Smooth muscle cell (in vitro differentiated cells): ENCODE data around the gene ASPHD2. TPM values are rescaled to one million over a fixed set of nuclear protein-coding genes. Genes with fewer than 3 reads are reported as not detected.
A peak's percentile ranks its signal among the peaks of the same experiment; 100 is the strongest.

Experiments
- DNase-seq: peaks from one replicate; lab custom pipeline; 2025; ENCODE audit not compliant: unreplicated experiment; lab: John Stamatoyannopoulos, UW
- H2AFZ ChIP-seq: fragments of 200-600 bp; sonication (generic); 2 replicates; pipeline ENCODE4 v1.6.0; 2016; ENCODE audit warnings: antibody characterized with exemption, low read depth, mild to moderate bottlenecking
- H3F3A ChIP-seq: fragments of 200-600 bp; sonication (generic); 2 replicates; pipeline ENCODE4 v1.6.0; 2017; ENCODE audit warnings: antibody characterized with exemption, low read depth
- H3K27ac ChIP-seq: fragments of 200-600 bp; sonication (generic); 2 replicates; pipeline ENCODE4 v1.5.1; 2016; ENCODE audit warnings: low read depth, mild to moderate bottlenecking
- H3K27me3 ChIP-seq: fragments of 200-600 bp; sonication (generic); 2 replicates; pipeline ENCODE4 v1.6.1; 2016; ENCODE audit warnings: low read depth, mild to moderate bottlenecking
- H3K36me3 ChIP-seq: fragments of 200-600 bp; sonication (generic); 2 replicates; pipeline ENCODE4 v1.5.1; 2016; ENCODE audit warnings: low read depth
- H3K4me1 ChIP-seq: fragments of 200-600 bp; sonication (generic); 2 replicates; pipeline ENCODE4 v1.5.1; 2016; ENCODE audit warnings: low read depth
- H3K4me2 ChIP-seq: fragments of 200-600 bp; sonication (generic); 2 replicates; pipeline ENCODE4 v1.6.0; 2016; ENCODE audit warnings: mild to moderate bottlenecking
- H3K4me3 ChIP-seq: fragments of 200-600 bp; sonication (generic); 2 replicates; pipeline ENCODE4 v1.5.1; 2016; ENCODE audit warnings: mild to moderate bottlenecking
- H3K79me2 ChIP-seq: fragments of 200-600 bp; sonication (generic); 2 replicates; pipeline ENCODE4 v1.6.0; 2016; ENCODE audit warnings: low read depth, mild to moderate bottlenecking
- H3K9ac ChIP-seq: fragments of 200-600 bp; sonication (generic); 2 replicates; pipeline ENCODE4 v1.6.0; 2016; ENCODE audit warnings: low read depth
- H3K9me3 ChIP-seq: fragments of 200-600 bp; sonication (generic); replicated peaks from 2 replicates; pipeline ENCODE4 v1.5.1; 2016; ENCODE audit warnings: low read depth
- H4K20me1 ChIP-seq: fragments of 200-600 bp; sonication (generic); 2 replicates; pipeline ENCODE4 v1.6.0; 2016; ENCODE audit warnings: low read depth
- WGBS: methylation state at CpG from one replicate; pipeline ENCODE4 v1.1.7; 2016; ENCODE audit warnings: low lambda C conversion rate; 5-methylcytosine and 5-hydroxymethylcytosine counted together
- polyA plus RNA-seq: library from polyadenylated mRNA; unstranded; fragments of >200 nt; fragmentation: Nextera tagmentation; extraction: Ambion mirVana; gene quantifications from 2 replicates; pipeline ENCODE4 v1.2.1, GENCODE V29; 2016
- total RNA-seq: library from RNA; depleted of rRNA; stranded (reverse); fragments of >200 nt; gene quantifications from 2 replicates; pipeline ENCODE4 v1.2.3, GENCODE V29; 2014
- TF ChIP-seq, protein P1 (sequence below): fragments of 200-600 bp; sonication (generic); IDR thresholded peaks from 2 replicates; pipeline ENCODE4 v1.5.1; 2017; ENCODE audit warnings: borderline replicate concordance, mild to moderate bottlenecking, antibody characterized with exemption; ENCODE audit not compliant: insufficient read depth, poor library complexity, severe bottlenecking

The ASPHD2 gene
- total and polyA plus RNA-seq, 2 experiments from 2014 or later, result 3.7 to 4.5 TPM

DNA sequence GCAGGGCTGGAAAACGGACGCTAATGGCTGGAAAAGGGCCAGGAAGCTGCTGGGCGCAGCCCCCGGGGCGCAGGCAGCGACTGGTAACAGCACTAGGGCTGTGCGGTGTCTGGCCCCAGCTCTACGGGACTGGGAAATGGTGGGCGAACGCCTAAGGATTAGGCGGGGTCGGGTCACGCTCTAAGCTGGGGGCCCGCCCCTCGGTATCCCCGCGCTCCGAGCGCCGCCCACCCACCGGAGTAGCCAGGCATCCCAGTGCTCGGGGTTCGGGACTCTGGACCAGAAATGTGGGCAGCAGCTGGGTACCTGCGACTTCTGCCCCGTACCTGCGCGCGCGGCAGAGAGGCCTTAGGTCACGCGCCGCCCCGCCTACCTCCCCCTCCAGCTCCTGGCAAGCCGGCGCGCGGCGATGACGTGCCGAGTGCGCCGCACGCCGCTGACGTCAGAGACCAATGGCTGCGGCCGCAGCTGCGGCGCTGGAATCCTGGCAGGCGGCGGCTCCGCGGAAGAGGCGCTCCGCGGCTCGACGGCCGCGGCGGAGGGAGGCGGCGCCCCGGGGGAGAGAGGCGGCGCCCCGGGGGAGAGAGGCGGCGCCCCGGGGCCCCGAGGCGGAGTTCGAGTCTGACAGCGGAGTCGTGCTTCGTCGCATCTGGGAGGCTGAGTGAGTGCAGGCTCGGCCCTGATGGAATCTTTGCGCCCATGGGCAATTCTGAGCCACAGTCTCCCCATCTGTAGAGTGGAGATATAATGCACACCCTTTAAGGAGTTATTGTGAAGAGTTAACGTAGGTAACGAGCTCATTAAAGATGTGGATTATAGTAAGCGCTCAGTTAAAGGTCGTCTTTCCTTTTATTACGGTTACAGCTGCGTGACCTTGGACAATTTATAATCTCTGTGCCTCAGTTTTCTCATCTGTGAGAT lies 54.6 kb downstream of the ASPHD2 start, which contains the start of the genes HPS4 and SRRD:
HPS4 (minus strand) TSS at position 345 of the 921 bp plus-strand sequence. CDS start 2,021 bp downstream, outside the sequence.
SRRD (plus strand) TSS at position 439 of the 921 bp plus-strand sequence; CDS start at position 453, 14 bp downstream.
- Histone ChIP-seq H3K9ac (peak within 1 kb of the TSS; percentile 99), H3K4me2 (peak within 1 kb of the TSS; percentile 96), H3K4me3 (peak within 1 kb of the TSS; percentile 84), H3K79me2 (peaks cover 23% of the 10 kb centered on the region), H3K4me1 (peaks cover 25% of the 10 kb centered on the region), H3K36me3 (peaks cover 6% of the 10 kb centered on the region), H4K20me1 (no peaks in the 10 kb centered on the region), H3K9me3 (no peaks in the 10 kb centered on the region), H2AFZ (peak within 1 kb of the TSS; percentile 85), H3K27ac (peak within 1 kb of the TSS; percentile 98), H3F3A (peaks cover 11% of the 10 kb centered on the region), H3K27me3 (no peaks in the 10 kb centered on the region)
- peak; percentile 75 for DNase-seq
- 1% methylated on average over 65 of the region's 85 CpGs for WGBS
- TF ChIP-seq, protein P1, sequence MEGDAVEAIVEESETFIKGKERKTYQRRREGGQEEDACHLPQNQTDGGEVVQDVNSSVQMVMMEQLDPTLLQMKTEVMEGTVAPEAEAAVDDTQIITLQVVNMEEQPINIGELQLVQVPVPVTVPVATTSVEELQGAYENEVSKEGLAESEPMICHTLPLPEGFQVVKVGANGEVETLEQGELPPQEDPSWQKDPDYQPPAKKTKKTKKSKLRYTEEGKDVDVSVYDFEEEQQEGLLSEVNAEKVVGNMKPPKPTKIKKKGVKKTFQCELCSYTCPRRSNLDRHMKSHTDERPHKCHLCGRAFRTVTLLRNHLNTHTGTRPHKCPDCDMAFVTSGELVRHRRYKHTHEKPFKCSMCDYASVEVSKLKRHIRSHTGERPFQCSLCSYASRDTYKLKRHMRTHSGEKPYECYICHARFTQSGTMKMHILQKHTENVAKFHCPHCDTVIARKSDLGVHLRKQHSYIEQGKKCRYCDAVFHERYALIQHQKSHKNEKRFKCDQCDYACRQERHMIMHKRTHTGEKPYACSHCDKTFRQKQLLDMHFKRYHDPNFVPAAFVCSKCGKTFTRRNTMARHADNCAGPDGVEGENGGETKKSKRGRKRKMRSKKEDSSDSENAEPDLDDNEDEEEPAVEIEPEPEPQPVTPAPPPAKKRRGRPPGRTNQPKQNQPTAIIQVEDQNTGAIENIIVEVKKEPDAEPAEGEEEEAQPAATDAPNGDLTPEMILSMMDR, result no peak

DNA sequence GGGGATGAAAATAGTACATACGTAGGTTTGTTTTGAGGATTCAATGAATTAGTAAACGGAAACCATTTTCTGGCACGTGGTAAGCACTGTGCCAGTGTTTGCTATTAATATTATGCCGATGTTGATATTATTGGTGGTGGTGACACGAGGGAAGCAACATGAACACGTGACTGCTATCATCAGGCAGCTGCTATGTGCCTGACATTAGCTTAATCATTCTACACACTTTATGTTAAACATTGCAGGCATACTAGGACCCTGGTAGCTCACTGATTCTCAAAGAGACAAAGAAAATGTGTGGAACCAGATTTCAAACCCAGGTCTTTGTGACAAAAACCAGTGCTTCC lies 55.3 kb downstream of the ASPHD2 start:
- peaks cover 6% of the 10 kb centered on the region for H3K36me3 ChIP-seq
- peak overlapping the region; percentile 99 for H3K9ac ChIP-seq
- H2AFZ ChIP-seq, result peak overlapping the region; percentile 85
- H4K20me1 ChIP-seq, result no peaks in the 10 kb centered on the region
- 20% methylated on average over 6 of the region's 6 CpGs for whole genome bisulfite sequencing
- peaks cover 25% of the 10 kb centered on the region for H3K4me1 ChIP-seq
- peaks cover 21% of the 10 kb centered on the region for H3K79me2 ChIP-seq
- no peaks in the 10 kb centered on the region for H3K9me3 ChIP-seq
- H3K27ac ChIP-seq, result peak overlapping the region; percentile 98
- TF ChIP-seq, protein P1, result no peak
- H3F3A ChIP-seq, result peaks cover 11% of the 10 kb centered on the region
- no peaks in the 10 kb centered on the region for H3K27me3 ChIP-seq
- no peak for DNase-seq
- peak overlapping the region; percentile 84 for H3K4me3 ChIP-seq
- H3K4me2 ChIP-seq, result peak overlapping the region; percentile 96

DNA sequence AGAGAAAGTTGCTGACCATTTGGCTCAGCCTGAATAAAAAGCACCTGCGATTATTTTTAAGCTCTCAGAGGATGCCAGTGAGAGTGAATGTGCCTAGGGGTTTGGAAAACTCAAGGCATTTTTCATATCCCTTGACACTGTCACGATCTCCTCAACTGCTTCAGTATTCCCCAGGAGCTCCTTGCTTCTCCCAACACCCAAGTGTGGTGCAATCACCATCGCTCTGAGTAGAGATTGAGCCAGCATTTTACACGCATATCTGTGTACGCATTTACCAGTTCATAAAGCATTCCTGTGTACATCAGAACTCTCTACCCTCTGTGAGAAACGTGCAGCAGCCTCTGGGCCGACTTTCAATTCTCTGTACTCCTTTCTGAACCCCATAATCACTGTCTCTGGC lies 56.0 kb downstream of the ASPHD2 start:
- no peak for DNase-seq
- 89% methylated on average over 7 of the region's 7 CpGs for WGBS
- Histone ChIP-seq H3K4me3 (peak overlapping the region; percentile 84), H3K9ac (peak overlapping the region; percentile 99), H3K4me1 (peaks cover 25% of the 10 kb centered on the region), H3K27me3 (no peaks in the 10 kb centered on the region), H2AFZ (no peak overlapping the region), H3K9me3 (no peaks in the 10 kb centered on the region), H3K79me2 (peaks cover 18% of the 10 kb centered on the region), H3F3A (peaks cover 11% of the 10 kb centered on the region), H3K27ac (peak overlapping the region; percentile 98), H4K20me1 (no peaks in the 10 kb centered on the region), H3K36me3 (peaks cover 9% of the 10 kb centered on the region), H3K4me2 (peak overlapping the region; percentile 96)
- TF ChIP-seq, protein P1, result no peak
